ENCODE results near the gene CD2AP. TPM values are rescaled to one million over a fixed set of nuclear protein-coding genes. Genes with fewer than 3 reads are reported as not detected.

CD2AP gene
- total RNA-seq, 1 experiment from 2014 or later = 41.8 TPM

DNA sequence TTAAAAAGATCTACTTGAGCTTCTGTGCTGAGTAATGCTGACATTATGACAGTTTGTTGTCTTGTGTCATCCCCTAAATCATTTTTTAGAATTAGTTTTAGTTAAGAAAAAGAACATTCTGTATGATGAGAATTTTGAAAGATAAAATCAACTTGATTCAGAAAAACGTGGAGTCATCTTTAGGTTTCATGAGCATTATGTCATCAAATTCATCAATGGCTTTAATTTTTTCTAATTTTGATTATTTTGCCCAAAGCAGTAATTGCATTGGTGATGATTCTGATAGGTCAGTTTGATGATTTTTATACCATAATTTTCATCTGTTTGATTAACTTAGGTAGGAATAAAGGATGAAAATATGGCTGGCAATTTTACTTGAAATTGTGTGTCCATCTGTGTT lies 194.2 kb downstream of the CD2AP start:
- CTCF ChIA-PET = no interaction called here
- H3K36me3 ChIP-seq (ENCODE audit: control insufficient read depth, insufficient read depth, low read length) = no peaks in the 10 kb centered on the region
- no peak overlapping the region for H3K4me3 ChIP-seq (ENCODE audit: low read depth in 2 of 2, low read length in 2 of 2)
- ATAC-seq (no peak), DNase-seq (ENCODE audit: low read depth, low spot score) (no peak)
- H3K4me1 ChIP-seq (ENCODE audit: control insufficient read depth, insufficient read depth, low read length) = no peaks in the 10 kb centered on the region
- no peak overlapping the region for H3K27ac ChIP-seq (ENCODE audit: low read length)
- H3K27me3 ChIP-seq (ENCODE audit: control insufficient read depth, insufficient read depth, low read length) = no peaks in the 10 kb centered on the region; the same call in 1 of the 2 replicates
- intact Hi-C loops (cut with micrococcal nuclease; ENCODE audit: unreplicated experiment) = no loop called here
- H3K9me3 ChIP-seq (ENCODE audit: control insufficient read depth, insufficient read depth, low read depth, low read length) = no peaks in the 10 kb centered on the region
- POLR2A ChIA-PET = no interaction called here
- TF ChIP-seq TCF7L2 (IDR thresholded peaks at IDR 0.05; ENCODE audit: low read depth, low read length) (no peak), POLR2AphosphoS5 (IDR thresholded peaks at IDR 0.05; ENCODE audit: low read depth, low read length) (no peak)
- TF ChIP-seq, protein P1, sequence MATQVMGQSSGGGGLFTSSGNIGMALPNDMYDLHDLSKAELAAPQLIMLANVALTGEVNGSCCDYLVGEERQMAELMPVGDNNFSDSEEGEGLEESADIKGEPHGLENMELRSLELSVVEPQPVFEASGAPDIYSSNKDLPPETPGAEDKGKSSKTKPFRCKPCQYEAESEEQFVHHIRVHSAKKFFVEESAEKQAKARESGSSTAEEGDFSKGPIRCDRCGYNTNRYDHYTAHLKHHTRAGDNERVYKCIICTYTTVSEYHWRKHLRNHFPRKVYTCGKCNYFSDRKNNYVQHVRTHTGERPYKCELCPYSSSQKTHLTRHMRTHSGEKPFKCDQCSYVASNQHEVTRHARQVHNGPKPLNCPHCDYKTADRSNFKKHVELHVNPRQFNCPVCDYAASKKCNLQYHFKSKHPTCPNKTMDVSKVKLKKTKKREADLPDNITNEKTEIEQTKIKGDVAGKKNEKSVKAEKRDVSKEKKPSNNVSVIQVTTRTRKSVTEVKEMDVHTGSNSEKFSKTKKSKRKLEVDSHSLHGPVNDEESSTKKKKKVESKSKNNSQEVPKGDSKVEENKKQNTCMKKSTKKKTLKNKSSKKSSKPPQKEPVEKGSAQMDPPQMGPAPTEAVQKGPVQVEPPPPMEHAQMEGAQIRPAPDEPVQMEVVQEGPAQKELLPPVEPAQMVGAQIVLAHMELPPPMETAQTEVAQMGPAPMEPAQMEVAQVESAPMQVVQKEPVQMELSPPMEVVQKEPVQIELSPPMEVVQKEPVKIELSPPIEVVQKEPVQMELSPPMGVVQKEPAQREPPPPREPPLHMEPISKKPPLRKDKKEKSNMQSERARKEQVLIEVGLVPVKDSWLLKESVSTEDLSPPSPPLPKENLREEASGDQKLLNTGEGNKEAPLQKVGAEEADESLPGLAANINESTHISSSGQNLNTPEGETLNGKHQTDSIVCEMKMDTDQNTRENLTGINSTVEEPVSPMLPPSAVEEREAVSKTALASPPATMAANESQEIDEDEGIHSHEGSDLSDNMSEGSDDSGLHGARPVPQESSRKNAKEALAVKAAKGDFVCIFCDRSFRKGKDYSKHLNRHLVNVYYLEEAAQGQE (IDR thresholded peaks at IDR 0.05; ENCODE audit: insufficient read depth in 1 of 2, low read depth in 2 of 2, low read length in 1 of 2) = no peak
- TF ChIP-seq, protein P2, sequence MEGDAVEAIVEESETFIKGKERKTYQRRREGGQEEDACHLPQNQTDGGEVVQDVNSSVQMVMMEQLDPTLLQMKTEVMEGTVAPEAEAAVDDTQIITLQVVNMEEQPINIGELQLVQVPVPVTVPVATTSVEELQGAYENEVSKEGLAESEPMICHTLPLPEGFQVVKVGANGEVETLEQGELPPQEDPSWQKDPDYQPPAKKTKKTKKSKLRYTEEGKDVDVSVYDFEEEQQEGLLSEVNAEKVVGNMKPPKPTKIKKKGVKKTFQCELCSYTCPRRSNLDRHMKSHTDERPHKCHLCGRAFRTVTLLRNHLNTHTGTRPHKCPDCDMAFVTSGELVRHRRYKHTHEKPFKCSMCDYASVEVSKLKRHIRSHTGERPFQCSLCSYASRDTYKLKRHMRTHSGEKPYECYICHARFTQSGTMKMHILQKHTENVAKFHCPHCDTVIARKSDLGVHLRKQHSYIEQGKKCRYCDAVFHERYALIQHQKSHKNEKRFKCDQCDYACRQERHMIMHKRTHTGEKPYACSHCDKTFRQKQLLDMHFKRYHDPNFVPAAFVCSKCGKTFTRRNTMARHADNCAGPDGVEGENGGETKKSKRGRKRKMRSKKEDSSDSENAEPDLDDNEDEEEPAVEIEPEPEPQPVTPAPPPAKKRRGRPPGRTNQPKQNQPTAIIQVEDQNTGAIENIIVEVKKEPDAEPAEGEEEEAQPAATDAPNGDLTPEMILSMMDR (IDR thresholded peaks at IDR 0.05) = no peak
- no TSS peak for BruUV-seq (replicated peaks)
- in situ Hi-C loops (cut with HindIII; ENCODE audit: low pct_unique_long_range_greater_than_20kb, low sequenced_read_pairs) = no loop called here

DNA sequence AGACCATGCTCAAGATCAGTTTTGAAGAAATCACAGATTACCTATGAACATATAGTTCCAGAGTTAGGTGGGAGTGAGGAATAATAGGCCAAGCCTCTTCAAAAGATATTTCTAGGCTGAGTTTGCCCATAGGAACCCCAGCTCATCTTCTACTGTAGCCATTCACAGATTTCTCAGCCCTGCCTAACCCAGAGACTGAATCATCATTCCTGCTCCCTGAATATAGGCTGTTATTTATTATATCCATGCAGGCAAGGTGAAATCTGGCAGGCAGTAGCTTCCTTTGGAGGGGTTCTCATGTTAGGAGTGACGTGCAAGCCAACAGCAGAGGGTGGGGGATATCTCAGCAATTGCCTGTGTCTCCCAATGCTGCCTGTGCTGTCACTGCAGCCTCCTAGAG lies 195.2 kb downstream of the CD2AP start:
- TF ChIP-seq, protein P1 (IDR thresholded peaks at IDR 0.05; ENCODE audit: insufficient read depth in 1 of 2, low read depth in 2 of 2, low read length in 1 of 2) = no peak
- TF ChIP-seq, protein P2 (IDR thresholded peaks at IDR 0.05) = no peak
- TF ChIP-seq POLR2AphosphoS5 (IDR thresholded peaks at IDR 0.05; ENCODE audit: low read depth, low read length) = no peak
- no peak for TF ChIP-seq SIN3A (IDR thresholded peaks at IDR 0.05; ENCODE audit: borderline replicate concordance, insufficient read depth, low read depth, low read length)
- TF ChIP-seq TCF7L2 (IDR thresholded peaks at IDR 0.05; ENCODE audit: low read depth, low read length) = no peak
- no peaks in the 10 kb centered on the region; the same call in 1 of the 2 replicates for H3K27me3 ChIP-seq (ENCODE audit: control insufficient read depth, insufficient read depth, low read length)
- no TSS peak for BruUV-seq (replicated peaks)
- ATAC-seq (no peak), DNase-seq (ENCODE audit: low read depth, low spot score) (no peak)
- H3K9me3 ChIP-seq (ENCODE audit: control insufficient read depth, insufficient read depth, low read depth, low read length) = no peaks in the 10 kb centered on the region
- no peak overlapping the region for H3K27ac ChIP-seq (ENCODE audit: low read length)
- H3K4me1 ChIP-seq (ENCODE audit: control insufficient read depth, insufficient read depth, low read length) = no peaks in the 10 kb centered on the region
- CTCF ChIA-PET = no interaction called here
- POLR2A ChIA-PET = no interaction called here
- no peaks in the 10 kb centered on the region for H3K36me3 ChIP-seq (ENCODE audit: control insufficient read depth, insufficient read depth, low read length)
- in situ Hi-C loops (cut with HindIII; ENCODE audit: low pct_unique_long_range_greater_than_20kb, low sequenced_read_pairs) = no loop called here
- intact Hi-C loops (cut with micrococcal nuclease; ENCODE audit: unreplicated experiment) = no loop called here
- no peak overlapping the region for H3K4me3 ChIP-seq (ENCODE audit: low read depth in 2 of 2, low read length in 2 of 2)

Data from Panc1 (cell line).